ENCODE measurements around the gene CLDN5. TPM values are rescaled to one million over a fixed set of nuclear protein-coding genes. Genes with fewer than 3 reads are reported as not detected.
A peak's percentile ranks its signal among the peaks of the same experiment; 100 is the strongest.

The CLDN5 gene
- total RNA-seq, 1 donor from 2014 or later = 0.69 TPM

DNA sequence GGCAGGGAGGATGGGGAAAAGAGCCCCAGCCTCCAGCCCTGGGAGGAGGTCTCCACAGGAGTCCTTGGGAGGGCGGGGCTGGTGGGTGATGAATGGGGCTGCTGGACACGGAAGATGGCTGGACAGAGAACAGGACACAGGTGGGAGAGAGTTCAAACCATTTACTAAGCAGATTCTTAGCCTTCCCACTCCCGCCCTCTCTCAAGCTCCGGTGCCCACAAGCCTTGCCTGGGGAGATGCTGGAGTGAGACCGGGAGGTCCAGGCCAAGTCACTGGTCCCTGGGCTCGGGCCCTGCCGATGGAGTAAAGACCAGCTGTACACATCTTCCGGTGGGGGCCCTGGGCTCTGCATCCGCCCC is 1.4 kb downstream of the CLDN5 start:
- TF ChIP-seq EZH2 (IDR thresholded peaks at IDR 0.05) (no peak), EZH2phosphoT487 (IDR thresholded peaks at IDR 0.05) (no peak)
- TF ChIP-seq, protein P1, sequence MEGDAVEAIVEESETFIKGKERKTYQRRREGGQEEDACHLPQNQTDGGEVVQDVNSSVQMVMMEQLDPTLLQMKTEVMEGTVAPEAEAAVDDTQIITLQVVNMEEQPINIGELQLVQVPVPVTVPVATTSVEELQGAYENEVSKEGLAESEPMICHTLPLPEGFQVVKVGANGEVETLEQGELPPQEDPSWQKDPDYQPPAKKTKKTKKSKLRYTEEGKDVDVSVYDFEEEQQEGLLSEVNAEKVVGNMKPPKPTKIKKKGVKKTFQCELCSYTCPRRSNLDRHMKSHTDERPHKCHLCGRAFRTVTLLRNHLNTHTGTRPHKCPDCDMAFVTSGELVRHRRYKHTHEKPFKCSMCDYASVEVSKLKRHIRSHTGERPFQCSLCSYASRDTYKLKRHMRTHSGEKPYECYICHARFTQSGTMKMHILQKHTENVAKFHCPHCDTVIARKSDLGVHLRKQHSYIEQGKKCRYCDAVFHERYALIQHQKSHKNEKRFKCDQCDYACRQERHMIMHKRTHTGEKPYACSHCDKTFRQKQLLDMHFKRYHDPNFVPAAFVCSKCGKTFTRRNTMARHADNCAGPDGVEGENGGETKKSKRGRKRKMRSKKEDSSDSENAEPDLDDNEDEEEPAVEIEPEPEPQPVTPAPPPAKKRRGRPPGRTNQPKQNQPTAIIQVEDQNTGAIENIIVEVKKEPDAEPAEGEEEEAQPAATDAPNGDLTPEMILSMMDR (IDR thresholded peaks at IDR 0.05) = no peak
- peaks cover 28% of the 10 kb centered on the region for H3K27me3 Mint-ChIP-seq (ENCODE audit: insufficient read depth, low read depth)
- H3K79me2 ChIP-seq (ENCODE audit: low read depth) = no peaks in the 10 kb centered on the region
- peaks cover 19% of the 10 kb centered on the region for H3F3A ChIP-seq (ENCODE audit: low read depth)
- H2AFZ ChIP-seq (replicated peaks) = no peak overlapping the region
- peaks cover 17% of the 10 kb centered on the region for H4K20me1 ChIP-seq (ENCODE audit: low read depth)
- DNase-seq (ENCODE audit: low spot score) = no peak
- H3K4me1 ChIP-seq = peaks cover 15% of the 10 kb centered on the region
- no peak overlapping the region for H3K27ac Mint-ChIP-seq
- peaks cover 18% of the 10 kb centered on the region for H3K4me1 Mint-ChIP-seq
- no peaks in the 10 kb centered on the region for H3K9me3 ChIP-seq (ENCODE audit: low read depth)
- no peaks in the 10 kb centered on the region for H3K9me3 Mint-ChIP-seq
- H3K36me3 ChIP-seq = no peaks in the 10 kb centered on the region
- peak overlapping the region; percentile 86 for H3K4me2 ChIP-seq
- peaks cover 2% of the 10 kb centered on the region for H3K36me3 Mint-ChIP-seq
- H3K4me3 ChIP-seq = peak overlapping the region; percentile 54
- H3K27ac ChIP-seq = no peak overlapping the region
- H3K4me3 Mint-ChIP-seq = peak overlapping the region; percentile 77
- H3K9ac ChIP-seq = no peak overlapping the region
- H3K27me3 ChIP-seq = peaks cover 57% of the 10 kb centered on the region

DNA sequence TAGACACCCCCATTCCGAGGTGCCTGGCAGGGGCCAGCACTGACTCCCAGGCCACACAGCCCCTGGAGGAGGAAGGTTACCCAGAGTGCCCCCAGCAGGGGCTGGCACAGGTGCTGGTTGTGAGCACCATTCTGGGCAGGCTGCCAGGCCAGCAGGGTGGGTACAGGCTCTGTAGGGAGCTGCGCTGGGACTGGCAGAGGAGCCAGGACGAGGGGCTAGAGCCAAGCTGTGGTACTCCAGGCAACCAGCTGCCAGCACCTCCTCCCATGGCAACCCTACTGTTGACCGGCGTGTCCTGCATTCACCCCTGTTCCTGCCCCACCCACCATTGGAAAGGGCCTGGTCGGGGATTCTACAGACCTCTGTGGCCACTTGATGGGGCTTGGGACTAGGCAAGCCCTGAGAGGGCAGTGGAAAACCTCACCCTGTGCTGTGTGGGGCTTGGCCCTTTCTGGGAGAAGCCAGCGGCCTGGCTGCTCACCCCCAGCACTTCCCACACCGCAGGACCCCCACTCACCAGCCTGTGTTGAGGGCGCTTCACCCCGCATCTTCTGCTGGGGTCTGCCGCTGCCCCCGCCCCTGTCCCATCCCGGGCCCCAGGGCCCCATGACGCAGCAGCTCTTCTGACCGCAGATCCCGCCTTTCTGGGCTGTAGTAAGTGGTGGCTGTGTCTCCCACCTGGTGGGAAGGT is 1.9 kb downstream of the CLDN5 start:
- Mint-ChIP-seq H3K4me3 (peak overlapping the region; percentile 77), H3K36me3 (peaks cover 7% of the 10 kb centered on the region), H3K9me3 (no peaks in the 10 kb centered on the region), H3K27ac (no peak overlapping the region), H3K4me1 (peaks cover 13% of the 10 kb centered on the region), H3K27me3 (ENCODE audit: insufficient read depth, low read depth) (peaks cover 28% of the 10 kb centered on the region)
- Histone ChIP-seq H3K79me2 (ENCODE audit: low read depth) (no peaks in the 10 kb centered on the region), H3K4me1 (peaks cover 15% of the 10 kb centered on the region), H4K20me1 (ENCODE audit: low read depth) (peaks cover 17% of the 10 kb centered on the region), H3F3A (ENCODE audit: low read depth) (peaks cover 19% of the 10 kb centered on the region), H3K9me3 (ENCODE audit: low read depth) (no peaks in the 10 kb centered on the region), H2AFZ (replicated peaks) (no peak overlapping the region), H3K4me2 (peak overlapping the region; percentile 86), H3K27ac (no peak overlapping the region), H3K36me3 (no peaks in the 10 kb centered on the region), H3K4me3 (peak overlapping the region; percentile 54), H3K27me3 (peaks cover 57% of the 10 kb centered on the region), H3K9ac (no peak overlapping the region)
- TF ChIP-seq, protein P1 (IDR thresholded peaks at IDR 0.05) = no peak
- TF ChIP-seq EZH2phosphoT487 (IDR thresholded peaks at IDR 0.05) (no peak), EZH2 (IDR thresholded peaks at IDR 0.05) (no peak)
- DNase-seq (ENCODE audit: low spot score) = no peak

DNA sequence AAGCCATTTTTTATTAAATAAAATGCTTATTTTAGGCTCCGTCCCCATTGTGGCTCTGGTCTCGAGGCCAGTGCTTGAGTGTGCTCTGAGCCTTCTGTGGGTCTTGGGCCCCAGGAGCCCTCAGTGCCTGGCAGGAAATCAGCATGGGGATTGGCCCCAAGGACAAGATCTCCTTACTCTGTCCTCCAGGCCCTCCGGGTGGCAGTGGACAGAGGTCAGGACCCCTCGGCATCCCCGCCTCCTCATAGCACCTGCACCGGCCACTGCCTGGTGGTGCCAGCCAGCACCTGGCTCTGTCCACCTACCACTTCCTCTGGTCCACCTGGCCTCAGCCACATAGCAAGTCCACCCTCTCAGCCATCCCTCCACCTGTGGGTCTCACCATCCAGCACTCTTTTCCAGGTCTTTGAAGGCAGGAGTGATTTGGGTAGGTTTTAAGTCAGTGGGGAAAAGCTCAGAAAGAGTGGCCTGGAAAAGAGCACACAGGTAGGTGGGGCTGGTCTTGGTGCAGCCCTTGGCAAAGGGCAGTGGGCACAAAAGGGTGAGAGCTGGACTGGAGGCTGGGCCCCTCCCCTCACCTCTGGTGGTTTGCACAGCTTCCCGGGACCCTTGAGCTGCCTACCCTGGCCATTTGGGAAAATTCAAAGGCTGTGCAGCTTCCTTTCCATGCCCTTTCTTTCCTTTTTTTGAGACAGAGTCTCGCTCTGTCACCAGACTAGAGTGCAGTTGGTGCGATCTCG is 3.5 kb downstream of the CLDN5 start:
- peaks cover 11% of the 10 kb centered on the region for H3K36me3 Mint-ChIP-seq
- no peaks in the 10 kb centered on the region for H3K79me2 ChIP-seq (ENCODE audit: low read depth)
- no peaks in the 10 kb centered on the region for H3K36me3 ChIP-seq
- H3K27me3 Mint-ChIP-seq (ENCODE audit: insufficient read depth, low read depth) = peaks cover 20% of the 10 kb centered on the region
- peaks cover 44% of the 10 kb centered on the region for H3K27me3 ChIP-seq
- H3K4me3 ChIP-seq = no peak overlapping the region
- no peak overlapping the region for H3K27ac Mint-ChIP-seq
- no peaks in the 10 kb centered on the region for H3K9me3 ChIP-seq (ENCODE audit: low read depth)
- no peak overlapping the region for H2AFZ ChIP-seq (replicated peaks)
- TF ChIP-seq EZH2phosphoT487 (IDR thresholded peaks at IDR 0.05) (no peak), EZH2 (IDR thresholded peaks at IDR 0.05) (no peak)
- H3K9ac ChIP-seq = no peak overlapping the region
- peaks cover 19% of the 10 kb centered on the region for H3F3A ChIP-seq (ENCODE audit: low read depth)
- peaks cover 15% of the 10 kb centered on the region for H3K4me1 ChIP-seq
- no peak overlapping the region for H3K4me3 Mint-ChIP-seq
- H3K4me2 ChIP-seq = no peak overlapping the region
- H4K20me1 ChIP-seq (ENCODE audit: low read depth) = peaks cover 17% of the 10 kb centered on the region
- no peaks in the 10 kb centered on the region for H3K9me3 Mint-ChIP-seq
- H3K27ac ChIP-seq = no peak overlapping the region
- DNase-seq (ENCODE audit: low spot score) = no peak
- H3K4me1 Mint-ChIP-seq = peaks cover 11% of the 10 kb centered on the region

DNA sequence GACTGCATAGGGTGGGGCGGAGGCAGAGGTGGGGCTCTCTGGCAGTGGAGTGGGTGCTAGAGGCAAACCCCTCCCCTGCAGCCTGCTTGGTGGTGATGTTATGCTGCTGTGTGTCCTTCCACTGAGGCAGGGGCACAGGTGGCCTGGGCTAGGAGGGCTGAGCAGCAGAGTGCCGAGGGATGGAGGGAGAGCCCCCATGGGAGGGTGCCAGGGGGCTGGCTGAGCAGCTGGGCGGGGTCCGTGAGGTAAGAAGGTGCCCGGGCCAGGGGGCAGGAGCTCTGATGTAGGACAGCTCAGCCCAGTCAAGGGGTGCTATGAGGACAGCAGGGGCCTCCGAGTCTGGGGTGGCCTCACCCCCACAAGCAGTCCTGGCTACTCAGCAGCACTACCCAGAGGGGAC is 4.2 kb downstream of the CLDN5 start:
- Histone ChIP-seq H2AFZ (replicated peaks) (no peak overlapping the region), H3K9me3 (ENCODE audit: low read depth) (no peaks in the 10 kb centered on the region), H3K36me3 (no peaks in the 10 kb centered on the region), H3K27me3 (peaks cover 37% of the 10 kb centered on the region), H3K4me1 (peaks cover 14% of the 10 kb centered on the region), H3K9ac (no peak overlapping the region), H3F3A (ENCODE audit: low read depth) (peaks cover 19% of the 10 kb centered on the region), H3K4me3 (no peak overlapping the region), H3K27ac (no peak overlapping the region), H4K20me1 (ENCODE audit: low read depth) (peaks cover 17% of the 10 kb centered on the region), H3K4me2 (no peak overlapping the region), H3K79me2 (ENCODE audit: low read depth) (no peaks in the 10 kb centered on the region)
- H3K27me3 Mint-ChIP-seq (ENCODE audit: insufficient read depth, low read depth) = peaks cover 18% of the 10 kb centered on the region
- H3K27ac Mint-ChIP-seq = no peak overlapping the region
- H3K4me1 Mint-ChIP-seq = peaks cover 16% of the 10 kb centered on the region
- no peak for TF ChIP-seq EZH2phosphoT487 (IDR thresholded peaks at IDR 0.05)
- TF ChIP-seq, protein P1 (IDR thresholded peaks at IDR 0.05) = no peak
- no peak for TF ChIP-seq EZH2 (IDR thresholded peaks at IDR 0.05)
- peaks cover 15% of the 10 kb centered on the region for H3K36me3 Mint-ChIP-seq
- H3K4me3 Mint-ChIP-seq = no peak overlapping the region
- H3K9me3 Mint-ChIP-seq = no peaks in the 10 kb centered on the region
- DNase-seq (ENCODE audit: low spot score) = no peak

All from neural progenitor cell (in vitro differentiated cells).